AG20443 (cell line): ENCODE results near the gene NEB.
"Not testable (repeated sequence)": the region's sequence is repeated elsewhere in the genome, so short reads cannot be mapped to it uniquely, and the experiment has no call there.

Source experiments
- DNase-seq: peaks from one replicate; pipeline ENCODE4 v3.0.0; 2012; ENCODE audit warnings: low spot score, mixed read lengths

NEB gene

DNA sequence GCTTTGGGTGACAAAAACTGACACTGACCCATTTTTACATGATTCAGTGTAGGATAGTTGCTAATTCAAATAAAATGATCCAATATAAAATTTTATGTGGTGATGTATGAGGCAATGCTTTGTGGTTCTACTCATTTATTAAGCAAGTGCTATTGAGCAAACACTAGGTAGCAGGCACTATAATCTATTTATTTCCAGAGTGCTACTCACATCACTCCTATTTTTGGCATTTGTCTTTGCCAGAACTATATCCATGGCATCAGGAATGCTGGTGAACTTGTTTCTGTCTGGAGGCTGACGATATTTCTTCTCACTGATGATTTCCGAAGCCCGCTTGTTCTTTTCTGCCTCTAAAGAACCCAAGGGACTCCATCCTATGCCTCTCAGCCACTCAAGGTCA, 84.3 kb downstream of the NEB start:
- no peak for DNase-seq

DNA sequence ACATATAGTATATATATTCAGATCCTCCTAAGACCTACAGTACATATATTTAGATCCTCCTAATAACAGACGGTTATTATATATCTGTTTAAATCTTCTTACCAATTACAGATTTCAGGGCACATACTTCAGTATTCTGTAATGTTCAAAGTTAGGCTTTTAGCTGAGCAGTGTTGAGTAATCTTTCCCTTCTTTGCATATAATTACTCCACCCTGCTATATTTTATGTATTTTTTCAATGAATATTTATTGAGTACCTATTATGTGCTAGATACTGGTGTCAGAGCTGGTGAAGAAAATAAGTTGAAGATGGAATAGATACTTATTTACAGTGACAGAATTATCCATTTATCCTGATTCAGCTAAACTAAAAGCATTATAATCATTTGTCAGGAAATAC, 84.9 kb downstream of the NEB start:
- DNase-seq, result no peak

DNA sequence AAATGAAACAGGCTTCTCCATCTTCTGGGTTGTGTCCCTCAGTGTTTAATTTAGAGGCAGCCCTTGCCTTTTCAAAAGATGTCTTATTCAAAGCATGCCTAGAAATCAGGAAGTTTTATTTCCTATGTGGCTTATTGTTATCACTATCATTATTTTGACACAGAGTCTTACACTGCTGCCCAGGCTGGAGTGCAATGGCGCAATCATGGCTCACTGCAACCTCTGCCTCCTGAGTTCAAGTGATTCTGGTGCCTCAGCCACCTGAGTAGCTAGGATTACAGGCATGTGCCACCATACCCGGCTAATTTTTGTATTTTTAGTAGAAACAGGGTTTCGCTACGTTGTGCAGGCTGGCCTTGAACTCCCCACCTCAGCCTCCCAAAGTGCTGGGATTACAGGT, 87.8 kb downstream of the NEB start:
- DNase-seq, result not testable (repeated sequence)

DNA sequence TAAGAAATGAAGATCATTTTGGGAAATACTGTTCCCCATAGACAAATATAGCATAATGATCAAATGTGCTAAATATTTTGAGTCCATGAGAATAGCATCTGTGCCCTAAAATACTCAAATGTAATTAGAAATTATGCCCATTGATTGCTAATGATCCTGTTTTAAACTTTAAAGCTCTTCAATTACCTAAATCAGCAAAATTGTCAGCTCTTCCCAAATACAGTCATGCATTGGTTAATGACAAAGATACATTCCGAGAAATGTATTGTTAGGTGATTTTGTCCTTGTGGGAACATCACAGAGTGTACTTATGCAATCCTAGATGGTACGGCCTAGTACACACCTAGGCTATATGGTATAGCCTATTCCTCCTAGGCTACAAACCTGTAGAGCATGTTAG, 89.7 kb downstream of the NEB start:
- DNase-seq, result no peak

DNA sequence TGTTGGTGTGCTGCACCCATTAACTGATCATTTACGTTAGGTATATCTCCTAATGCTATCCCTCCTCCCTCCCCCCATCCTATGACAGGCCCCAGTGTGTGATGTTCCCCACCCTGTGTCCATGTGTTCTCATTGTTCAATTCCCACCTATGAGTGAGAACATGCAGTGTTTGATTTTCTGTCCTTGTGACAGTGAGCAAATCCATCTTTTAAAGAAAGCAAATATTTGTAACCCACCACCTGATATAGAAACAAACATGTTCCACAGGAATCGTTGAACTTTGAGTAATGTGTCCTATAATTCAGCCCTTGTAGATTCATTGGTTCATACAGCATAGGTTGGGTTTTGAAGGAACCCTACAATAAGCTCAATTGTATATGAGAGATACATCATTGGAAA, 92.4 kb downstream of the NEB start:
- not testable (repeated sequence) for DNase-seq

DNA sequence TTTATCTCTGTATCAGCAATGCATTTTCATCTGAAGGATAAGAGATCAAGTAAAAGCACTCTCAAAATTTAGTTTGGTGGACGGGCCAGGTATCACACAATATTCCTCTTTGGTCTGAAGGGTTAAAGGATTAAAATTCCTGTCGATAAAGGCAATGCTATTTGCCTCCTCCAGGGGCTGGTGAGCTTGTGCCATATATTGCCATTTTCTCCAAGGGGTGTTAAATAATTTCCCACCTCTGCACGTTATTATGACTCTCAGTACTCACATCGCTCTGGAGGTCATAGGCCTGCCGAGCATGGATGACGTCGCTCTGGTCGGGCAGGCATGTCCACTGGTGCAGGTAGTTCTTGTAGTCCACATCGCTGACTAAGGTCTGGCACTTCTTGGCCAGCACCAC, 94.2 kb downstream of the NEB start:
- DNase-seq, result no peak

DNA sequence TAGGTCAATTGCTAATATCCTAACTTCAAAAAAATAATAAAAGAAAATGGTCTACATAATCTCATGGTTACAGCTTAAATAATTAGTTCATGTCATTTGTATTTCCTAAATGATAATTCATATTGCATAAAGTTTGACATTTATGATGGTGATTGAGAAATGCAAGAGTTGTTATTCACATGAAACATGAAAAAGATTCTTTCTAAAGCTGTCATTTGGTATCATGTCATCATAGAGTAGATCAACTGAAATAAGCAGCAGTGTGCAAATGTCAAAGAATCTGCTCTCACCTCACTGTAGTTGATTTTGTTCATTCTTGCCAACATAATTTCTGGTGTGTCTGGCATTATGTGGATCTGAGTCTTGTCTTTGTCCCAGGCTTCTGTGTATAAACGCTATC, 95.3 kb downstream of the NEB start:
- DNase-seq, result no peak

DNA sequence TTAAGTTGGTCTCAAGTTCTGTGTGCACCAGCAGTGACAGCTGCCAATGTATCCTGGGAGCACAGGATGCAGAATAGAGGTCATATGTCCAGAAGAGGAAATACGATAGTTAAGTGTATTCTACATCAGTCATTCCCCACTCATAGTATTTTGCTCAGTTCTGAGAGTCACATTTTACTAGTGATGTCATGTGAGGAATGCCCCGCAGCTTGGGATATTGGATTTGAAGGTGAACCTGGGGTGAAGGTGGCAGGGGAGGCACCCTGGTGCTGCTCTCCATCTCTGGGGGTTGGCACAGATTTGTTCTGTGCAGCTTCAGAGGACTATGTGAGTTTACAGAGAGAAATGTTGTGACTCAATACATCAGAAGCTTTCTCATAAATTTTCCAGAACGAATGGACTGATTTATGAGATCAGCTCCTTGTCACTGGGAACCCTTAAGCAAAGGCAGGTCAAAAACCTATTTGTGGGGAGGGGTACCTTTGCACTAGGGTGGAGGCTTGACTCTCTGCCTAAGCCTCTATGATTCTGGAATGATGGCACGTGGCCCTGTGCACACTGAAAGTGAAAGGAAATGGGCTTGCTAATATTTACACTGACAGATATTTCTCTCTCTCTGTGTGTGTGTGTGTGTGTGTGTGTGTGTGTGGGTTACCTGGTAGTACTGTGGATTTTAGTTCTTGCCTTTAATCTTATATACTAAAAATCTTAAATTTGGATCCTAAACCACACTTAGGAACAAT, 95.9 kb downstream of the NEB start:
- DNase-seq, result no peak

DNA sequence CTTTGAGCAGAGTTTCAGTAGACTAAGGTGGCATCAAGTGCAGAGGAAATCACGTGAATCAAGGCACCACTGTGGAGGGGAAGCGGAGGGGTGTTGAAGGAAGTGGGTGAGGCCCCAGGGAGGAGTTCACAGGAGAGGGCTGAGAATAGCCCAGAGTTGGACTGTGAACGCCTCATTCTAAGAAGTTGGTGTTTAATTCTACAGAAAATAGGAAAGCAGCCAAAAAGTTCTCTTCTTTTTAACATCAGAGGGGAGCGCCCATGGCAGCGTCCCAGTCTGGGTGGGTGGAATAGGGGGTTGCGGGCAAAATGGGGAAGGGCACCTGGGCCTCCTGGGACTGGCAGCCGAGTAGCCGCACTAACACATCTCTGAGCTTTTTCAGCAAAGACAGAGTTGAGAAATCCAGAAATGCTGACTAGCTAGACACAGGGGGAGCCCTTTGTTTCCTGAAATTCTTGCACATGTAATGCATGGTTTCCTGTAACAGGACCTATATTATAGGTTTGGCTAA, 97.0 kb downstream of the NEB start:
- DNase-seq, result no peak

DNA sequence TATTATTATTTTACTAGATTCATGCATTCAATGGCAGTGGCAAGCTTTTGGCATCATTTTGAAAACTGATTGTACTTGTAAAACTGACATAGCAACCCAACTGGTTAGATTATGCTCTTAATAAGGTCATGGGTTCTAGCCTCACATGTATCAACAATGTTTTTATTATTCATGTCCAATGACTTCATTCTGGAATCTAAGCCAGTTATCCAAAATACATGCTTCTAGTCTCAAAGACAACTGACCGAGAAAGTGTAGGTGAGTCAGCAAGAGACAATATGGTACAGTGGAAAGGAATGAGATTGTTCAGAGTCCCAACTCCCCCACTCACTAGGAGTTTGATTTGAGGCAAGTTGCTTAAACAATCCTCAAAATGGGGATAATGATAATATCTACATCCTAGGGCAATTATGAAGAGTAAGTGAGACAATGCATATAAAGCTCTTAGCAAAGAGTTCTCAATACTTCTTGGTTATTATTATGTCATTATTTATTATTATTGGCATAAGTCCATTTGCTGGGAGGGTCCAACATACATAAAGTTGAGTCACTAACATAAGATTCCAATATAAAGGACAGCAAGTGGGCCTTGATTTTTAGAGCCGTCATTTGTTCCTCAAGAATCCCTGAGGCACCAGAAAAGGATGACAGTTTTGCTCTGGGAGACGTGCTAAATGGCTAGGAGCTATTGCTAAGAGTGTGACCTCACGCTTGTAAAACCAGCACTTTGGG, 99.4 kb downstream of the NEB start:
- no peak for DNase-seq

DNA sequence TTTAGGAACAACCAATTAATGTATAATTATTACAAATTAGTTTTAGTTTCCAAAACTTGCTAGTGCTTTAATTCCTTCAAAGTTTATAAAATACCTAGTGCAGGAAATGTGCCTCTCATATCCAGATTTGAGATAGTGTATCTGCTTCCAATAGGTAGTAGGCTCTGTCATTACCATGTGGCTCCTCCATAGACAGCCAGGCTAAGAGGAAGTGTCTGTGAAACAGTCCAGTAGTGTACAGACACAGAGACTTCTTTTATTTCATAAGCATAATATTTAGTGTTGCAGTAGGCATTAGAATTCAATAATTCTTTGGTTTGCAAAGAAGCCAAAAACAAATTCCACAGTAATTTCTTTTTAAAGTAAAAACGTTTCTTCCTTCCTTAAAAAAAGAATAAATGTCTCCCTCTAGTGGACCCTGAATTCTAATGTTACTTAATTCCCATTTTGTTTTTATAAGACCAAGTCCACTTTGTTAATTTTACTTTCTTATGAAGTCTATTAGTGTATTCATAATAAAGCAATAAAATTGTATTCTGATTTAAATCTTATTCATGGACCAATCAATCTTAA, 101.2 kb downstream of the NEB start:
- no peak for DNase-seq

DNA sequence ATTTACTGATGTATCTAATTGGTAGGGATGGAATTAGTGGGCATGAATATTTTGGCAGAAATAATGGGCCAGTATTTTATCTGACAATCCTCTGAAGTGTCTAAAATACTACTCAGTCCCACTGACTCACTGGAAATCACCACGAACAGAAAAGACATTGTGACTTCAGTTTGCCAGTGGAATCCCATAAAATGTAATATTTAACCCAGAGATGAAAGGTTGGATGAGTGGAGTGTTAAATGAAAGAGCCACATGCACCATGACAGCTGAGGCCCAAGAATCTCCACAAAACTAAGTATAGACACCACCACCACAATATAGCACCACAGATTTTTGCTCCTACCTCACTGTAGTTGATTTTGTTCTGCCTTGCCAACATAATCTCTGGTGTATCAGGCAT, 103.9 kb downstream of the NEB start:
- DNase-seq, result no peak

DNA sequence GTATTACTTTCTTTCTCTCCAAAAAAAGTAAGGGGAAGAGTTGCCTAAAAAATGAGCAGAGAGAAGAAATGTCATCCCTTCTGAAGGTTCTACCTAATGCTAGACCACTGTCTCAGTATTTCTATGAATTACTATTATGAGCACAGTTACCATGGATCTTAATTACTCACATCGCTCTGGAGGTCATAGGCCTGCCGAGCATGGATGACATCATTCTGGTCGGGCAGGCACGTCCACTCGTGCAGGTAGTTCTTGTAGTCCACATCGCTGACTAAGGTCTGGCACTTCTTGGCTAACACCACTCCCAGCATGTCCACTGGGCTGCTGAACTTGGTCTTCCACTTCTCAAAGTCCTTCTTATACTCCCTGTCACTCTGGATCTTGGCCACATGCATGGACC, 106.9 kb downstream of the NEB start:
- no peak for DNase-seq

DNA sequence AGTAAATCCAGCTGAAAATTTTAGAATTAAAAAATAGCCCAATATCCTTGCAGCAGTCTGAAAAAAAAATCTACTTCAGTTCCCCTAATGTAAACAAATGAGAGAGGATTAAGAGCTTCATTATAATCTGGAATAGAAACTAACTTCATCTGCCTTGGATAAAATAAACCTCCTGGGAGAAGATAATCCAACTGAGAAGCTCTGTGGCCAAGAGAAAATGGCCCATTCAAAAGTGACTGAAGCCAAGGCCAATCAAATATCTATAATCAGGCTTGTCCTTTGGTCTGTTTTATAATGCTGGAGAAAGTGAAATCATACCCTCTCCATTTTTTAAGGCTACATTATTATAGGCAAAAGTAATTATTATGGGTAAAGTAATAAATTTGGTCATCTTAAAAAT, 110.0 kb downstream of the NEB start:
- DNase-seq, result no peak

DNA sequence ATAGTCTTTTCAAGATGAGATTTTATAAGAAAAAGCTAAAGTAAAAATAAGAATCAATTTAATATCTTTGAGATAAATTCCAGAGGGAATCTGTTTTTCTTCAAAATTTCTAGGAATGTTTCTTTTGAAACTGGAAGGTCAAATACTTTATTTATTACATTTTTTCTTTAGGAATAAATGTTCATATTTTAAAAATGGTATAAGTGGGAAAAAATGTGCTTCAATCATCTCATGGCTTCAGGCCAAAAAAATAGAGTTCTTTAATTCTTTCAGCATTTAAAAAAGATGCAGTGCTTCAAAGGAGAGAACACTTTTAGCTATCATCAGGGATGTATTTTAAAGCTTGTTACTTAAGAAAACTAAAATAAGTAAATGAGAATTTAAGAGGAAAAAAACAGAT, 110.6 kb downstream of the NEB start:
- no peak for DNase-seq

DNA sequence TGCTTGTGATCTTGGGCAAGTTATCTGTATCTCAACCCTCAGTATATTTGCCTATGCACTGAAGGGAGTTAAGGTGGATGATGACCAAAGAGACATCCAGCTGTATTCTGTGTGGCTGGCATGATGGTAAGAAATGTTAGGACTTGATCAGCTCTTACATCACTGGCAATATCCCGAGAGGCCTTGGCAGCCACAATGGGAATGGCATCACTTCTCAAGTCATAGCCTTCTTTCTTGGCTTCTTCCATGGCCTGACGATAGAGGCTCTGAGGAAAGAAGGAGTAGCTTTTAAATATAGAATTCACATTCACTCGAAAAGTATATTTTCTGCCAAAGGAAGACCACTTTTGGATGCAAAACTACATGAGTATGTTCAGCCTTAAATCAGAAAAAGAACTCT, 113.5 kb downstream of the NEB start:
- no peak for DNase-seq

DNA sequence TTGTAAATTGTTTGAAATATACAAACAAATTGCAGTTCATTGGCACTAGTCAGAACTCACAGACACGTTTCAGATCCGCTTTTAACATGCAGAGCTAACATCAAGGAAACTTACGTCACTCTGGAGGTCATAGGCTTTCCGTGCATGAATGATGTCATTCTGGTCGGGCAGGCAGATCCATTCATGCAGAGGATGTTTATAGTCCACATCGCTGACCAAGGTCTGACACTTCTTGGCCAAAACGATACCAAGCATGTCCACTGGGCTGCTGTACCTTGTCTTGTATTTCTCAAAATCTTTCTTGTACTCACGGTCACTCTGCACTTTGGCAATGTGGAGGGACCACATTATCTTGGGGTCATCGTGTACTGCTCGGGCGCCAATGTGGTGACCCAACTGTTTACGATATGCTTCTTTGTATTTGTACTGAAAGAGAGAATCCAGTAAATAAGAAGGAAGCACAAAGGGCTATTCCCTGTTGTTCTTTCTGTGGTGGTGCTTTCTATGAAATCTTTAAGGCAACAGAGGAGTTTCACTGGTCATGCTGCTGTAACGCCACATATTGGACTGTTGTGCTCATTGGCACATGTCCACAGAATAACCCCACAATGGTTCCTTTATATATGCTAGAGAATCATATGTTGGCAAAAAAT, 114.8 kb downstream of the NEB start:
- no peak for DNase-seq

DNA sequence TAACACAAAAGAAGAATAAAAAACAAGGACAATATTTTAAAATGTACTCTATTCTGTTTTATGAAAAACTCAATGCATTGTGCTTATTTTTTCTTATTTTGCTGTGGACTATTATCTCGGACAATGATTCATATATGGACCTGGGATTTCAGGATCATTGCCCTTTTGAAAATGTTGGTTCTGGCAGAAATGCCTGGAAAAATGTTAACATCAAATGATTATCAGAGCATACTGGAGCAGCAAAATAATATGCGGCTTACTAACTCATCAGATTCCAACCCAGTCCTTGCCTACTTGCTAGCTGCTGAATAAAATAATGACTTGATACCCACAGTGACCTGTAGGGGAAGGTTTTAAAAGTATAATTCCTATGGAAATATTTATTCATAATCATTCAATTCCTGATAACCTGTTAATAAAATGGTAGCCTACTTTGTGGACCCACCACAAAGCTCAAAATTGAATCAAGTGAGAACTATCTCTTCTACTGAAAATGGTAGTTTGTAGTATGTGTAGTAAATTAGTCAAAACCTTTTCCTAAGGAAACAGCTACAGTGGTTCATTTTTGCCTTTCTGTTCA, 117.4 kb downstream of the NEB start:
- no peak for DNase-seq

DNA sequence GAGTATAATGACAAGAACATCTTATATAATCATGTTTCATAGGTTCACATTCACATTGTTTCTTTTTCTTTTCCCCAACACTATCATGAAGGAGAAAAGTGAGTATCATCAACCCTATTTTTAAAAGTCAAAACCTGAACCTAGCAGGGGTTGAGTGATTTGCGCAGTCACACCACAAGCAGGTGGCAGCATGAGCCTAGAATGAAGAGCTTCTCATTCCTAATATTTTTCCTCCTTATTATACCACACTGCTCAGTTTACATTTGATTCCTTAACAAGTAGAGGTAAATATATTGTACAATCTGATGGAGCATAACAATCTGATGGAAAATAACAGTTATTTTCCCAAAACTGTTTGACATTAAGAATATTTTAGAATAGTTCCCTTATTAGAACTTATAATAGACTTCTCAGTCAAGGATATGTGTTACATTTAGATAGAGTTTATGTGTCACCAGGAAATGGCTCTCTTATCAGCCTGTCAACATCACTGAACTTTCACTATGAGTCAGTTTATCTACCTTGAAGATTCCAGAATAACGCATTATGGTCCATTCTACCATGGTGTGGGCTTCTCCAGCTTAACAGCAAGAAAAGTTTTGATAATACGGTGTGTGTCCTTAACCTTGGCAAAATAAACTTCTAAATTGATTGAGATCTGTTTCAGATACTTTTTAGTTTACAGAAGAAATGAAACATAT, 119.5 kb downstream of the NEB start:
- DNase-seq, result no peak

DNA sequence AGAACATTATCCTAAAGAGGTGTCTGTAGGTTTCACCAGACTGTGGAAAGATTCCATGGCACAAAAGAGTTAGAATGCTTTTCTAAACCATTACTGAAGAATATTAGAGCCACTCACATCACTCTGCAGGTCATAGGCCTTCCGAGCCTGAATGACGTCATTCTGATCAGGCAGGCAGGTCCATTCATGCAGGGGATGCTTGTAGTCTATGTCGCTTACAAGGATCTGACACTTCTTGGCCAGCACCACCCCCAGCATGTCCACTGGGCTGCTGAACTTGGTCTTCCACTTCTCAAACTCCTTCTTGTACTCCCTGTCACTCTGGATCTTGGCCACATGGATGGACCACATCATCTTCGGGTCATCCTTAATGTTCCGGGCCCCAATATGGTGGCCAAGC, 120.1 kb downstream of the NEB start:
- DNase-seq, result no peak

DNA sequence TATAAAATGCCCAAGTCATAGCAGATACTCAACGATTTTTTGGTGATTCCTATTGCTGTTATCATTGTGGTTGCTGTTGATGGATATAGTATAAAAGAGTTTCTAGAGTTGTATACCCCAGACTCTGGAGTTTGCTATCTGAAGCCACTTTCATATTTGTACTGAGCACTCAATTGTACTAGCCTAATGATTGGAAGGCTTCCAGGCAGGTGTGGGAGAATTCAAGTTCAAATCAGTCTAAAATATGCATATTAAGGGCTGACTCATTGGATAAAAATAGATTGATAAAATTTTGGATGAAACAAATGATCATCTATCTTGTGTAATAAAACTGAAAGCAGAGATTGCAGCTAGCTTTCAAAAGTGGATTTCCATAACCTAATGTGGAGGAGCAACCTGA, 122.9 kb downstream of the NEB start:
- no peak for DNase-seq

DNA sequence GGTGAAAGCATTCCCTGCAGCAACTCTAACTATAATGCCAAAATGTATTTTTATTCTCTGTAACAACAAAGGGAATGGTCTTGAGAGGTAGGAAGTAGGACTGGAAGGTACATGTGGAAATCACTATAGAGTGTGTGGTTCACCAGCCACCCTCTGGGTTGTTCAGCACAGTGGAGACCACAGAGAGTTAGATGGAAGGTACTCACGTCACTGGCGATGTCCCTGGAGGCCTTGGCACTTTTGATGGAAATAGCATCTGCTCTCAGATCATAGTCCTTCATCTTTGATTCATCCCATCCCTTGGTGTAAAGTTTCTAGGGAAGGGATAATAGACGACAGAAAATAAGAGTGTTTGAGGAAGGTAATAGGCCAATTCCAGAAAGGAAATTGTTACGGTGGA, 124.0 kb downstream of the NEB start:
- DNase-seq, result no peak
